Bronchial epithelial cell (primary cell): ENCODE results near the gene PAGR1. TPM values are rescaled to one million over a fixed set of nuclear protein-coding genes. Genes with fewer than 3 reads are reported as not detected.

Experiments
- DNase-seq: peaks from one replicate; pipeline ENCODE4 v3.0.0-alpha.2; 2010; ENCODE audit warnings: low read depth
- FAIRE-seq: peaks from 2 replicates; lab custom pipeline; 2011; peaks lifted over from hg19 to GRCh38; lab: Jason Lieb, UNC
- H3K27me3 ChIP-seq: 2 replicates; pipeline ENCODE4 v1.5.1; 2011; ENCODE audit warnings: low read length; ENCODE audit not compliant: control insufficient read depth, insufficient read depth
- H3K36me3 ChIP-seq: 2 replicates; pipeline ENCODE4 v1.5.1; 2011; ENCODE audit warnings: low read length; ENCODE audit not compliant: control insufficient read depth, insufficient read depth
- H3K4me3 ChIP-seq: 2 replicates; pipeline ENCODE4 v1.5.1; 2011; ENCODE audit warnings: mild to moderate bottlenecking, low read depth, low read length, control low read depth
- total RNA-seq: library from RNA; depleted of rRNA; stranded (reverse); fragments of >200 nt; gene quantifications from 2 replicates; pipeline ENCODE4 v1.2.1, GENCODE V29; 2014
- TF ChIP-seq, protein P1 (sequence below): IDR thresholded peaks from 2 replicates; pipeline ENCODE4 v1.5.1; 2011; ENCODE audit warnings: mild to moderate bottlenecking, moderate library complexity, low read length, control low read depth, inconsistent platforms; ENCODE audit not compliant: insufficient read depth, severe bottlenecking

Gene PAGR1
- total RNA-seq, 1 donor from 2014 or later = 24.7 TPM

DNA sequence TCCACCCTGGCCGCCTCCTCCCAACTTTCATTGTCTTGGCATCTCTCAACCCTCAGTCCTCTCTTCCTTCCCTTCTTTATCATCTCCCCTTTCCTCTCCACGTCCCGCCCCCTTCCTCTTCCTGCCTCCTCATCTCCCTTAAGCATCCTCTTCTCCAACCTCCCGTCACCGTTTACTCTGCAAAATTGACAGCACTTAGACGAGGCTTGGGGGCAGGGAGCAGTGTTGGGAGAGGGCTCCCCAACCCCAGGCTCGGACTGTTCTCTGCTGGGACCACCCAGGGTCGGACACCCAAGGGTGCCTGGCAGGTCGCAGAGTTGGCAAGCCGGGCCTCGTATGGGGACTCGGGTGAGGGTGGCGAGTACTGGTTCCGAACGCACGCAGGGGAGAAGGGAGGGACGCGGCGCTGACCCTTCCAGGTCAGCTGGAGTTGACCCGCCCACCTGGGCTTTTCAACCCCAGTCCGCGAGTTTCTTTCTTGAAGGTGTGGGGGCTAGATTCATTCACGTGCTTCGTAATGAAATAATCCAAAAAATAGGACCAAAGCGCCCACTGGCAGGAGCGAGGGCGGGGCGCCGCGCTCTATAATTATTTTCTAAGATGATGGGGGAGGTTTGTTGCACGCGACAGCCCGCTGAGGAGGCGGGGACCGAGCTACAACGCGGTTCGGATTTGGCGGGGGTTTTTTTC, 775 bp upstream of the PAGR1 start:
- no peak for DNase-seq

DNA sequence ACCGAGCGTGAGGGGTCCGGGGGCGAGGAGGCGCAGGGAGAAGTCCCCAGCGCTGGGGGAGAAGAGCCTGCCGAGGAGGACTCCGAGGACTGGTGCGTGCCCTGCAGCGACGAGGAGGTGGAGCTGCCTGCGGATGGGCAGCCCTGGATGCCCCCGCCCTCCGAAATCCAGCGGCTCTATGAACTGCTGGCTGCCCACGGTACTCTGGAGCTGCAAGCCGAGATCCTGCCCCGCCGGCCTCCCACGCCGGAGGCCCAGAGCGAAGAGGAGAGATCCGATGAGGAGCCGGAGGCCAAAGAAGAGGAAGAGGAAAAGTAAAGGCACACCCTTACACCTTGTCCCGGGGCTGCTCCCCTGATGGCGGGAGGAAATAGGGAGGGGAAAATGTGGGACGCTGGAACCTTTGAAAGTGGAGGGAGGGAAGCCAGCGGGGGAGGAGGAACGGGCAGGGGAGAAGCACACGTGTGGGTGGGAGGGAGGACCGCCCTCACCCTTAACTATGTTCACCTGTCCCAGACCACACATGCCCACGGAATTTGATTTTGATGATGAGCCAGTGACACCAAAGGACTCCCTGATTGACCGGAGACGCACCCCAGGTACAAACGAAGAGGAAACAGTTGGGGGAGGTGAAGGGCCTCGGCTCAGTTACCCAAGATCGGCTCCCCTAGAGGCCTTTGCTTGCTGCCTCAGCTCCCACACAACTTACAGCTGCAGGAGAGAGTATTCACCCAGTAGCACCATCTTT, 916 bp downstream of the PAGR1 start:
- DNase-seq = peak; percentile 35
- no peak for FAIRE-seq

More for the DNA sequence above, 775 bp upstream of the PAGR1 start:
- TF ChIP-seq, protein P1, sequence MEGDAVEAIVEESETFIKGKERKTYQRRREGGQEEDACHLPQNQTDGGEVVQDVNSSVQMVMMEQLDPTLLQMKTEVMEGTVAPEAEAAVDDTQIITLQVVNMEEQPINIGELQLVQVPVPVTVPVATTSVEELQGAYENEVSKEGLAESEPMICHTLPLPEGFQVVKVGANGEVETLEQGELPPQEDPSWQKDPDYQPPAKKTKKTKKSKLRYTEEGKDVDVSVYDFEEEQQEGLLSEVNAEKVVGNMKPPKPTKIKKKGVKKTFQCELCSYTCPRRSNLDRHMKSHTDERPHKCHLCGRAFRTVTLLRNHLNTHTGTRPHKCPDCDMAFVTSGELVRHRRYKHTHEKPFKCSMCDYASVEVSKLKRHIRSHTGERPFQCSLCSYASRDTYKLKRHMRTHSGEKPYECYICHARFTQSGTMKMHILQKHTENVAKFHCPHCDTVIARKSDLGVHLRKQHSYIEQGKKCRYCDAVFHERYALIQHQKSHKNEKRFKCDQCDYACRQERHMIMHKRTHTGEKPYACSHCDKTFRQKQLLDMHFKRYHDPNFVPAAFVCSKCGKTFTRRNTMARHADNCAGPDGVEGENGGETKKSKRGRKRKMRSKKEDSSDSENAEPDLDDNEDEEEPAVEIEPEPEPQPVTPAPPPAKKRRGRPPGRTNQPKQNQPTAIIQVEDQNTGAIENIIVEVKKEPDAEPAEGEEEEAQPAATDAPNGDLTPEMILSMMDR = no peak
- Histone ChIP-seq H3K36me3 (peaks cover 6% of the 10 kb centered on the region), H3K27me3 (no peaks in the 10 kb centered on the region), H3K4me3 (peak overlapping the region; percentile 89)
- no peak for FAIRE-seq

DNA sequence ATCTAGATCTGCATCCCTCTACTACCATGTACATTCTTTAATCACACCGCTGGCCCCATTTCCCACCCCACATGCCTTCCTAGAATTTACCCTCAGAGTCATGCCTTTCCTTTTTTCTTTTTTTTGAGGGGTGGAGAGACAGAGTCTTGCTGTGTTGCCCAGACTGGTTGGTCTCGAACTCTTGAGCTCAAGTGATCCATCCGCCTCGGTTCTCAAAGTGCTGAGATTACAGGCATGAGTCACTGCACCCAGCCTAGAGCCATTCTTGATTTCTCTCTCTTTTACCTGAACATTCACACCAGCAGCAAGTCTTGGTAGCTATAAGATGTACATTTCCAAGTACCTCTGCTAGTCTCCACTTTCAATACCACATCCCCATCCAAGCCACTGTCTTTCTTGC, 2.1 kb downstream of the PAGR1 start:
- H3K4me3 ChIP-seq = no peak overlapping the region

More for the DNA sequence above, 916 bp downstream of the PAGR1 start:
- TF ChIP-seq, protein P1 = no peak
- H3K36me3 ChIP-seq = peaks cover 3% of the 10 kb centered on the region
- no peaks in the 10 kb centered on the region for H3K27me3 ChIP-seq
- peak overlapping the region; percentile 89 for H3K4me3 ChIP-seq

DNA sequence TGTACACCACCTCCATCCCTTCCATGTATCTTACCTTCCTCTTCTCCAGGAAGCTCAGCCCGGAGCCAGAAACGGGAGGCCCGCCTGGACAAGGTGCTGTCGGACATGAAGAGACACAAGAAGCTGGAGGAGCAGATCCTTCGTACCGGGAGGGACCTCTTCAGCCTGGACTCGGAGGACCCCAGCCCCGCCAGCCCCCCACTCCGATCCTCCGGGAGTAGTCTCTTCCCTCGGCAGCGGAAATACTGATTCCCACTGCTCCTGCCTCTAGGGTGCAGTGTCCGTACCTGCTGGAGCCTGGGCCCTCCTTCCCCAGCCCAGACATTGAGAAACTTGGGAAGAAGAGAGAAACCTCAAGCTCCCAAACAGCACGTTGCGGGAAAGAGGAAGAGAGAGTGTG, 3.6 kb downstream of the PAGR1 start:
- TF ChIP-seq, protein P1 = peak; percentile 30
- peaks cover 5% of the 10 kb centered on the region for H3K36me3 ChIP-seq
- FAIRE-seq (no peak), DNase-seq (no peak)
- H3K4me3 ChIP-seq = no peak overlapping the region
- no peaks in the 10 kb centered on the region for H3K27me3 ChIP-seq

More for the DNA sequence above, 2.1 kb downstream of the PAGR1 start:
- H3K36me3 ChIP-seq = peaks cover 5% of the 10 kb centered on the region
- no peak for DNase-seq
- FAIRE-seq = no peak
- no peaks in the 10 kb centered on the region for H3K27me3 ChIP-seq
- TF ChIP-seq, protein P1 = no peak

DNA sequence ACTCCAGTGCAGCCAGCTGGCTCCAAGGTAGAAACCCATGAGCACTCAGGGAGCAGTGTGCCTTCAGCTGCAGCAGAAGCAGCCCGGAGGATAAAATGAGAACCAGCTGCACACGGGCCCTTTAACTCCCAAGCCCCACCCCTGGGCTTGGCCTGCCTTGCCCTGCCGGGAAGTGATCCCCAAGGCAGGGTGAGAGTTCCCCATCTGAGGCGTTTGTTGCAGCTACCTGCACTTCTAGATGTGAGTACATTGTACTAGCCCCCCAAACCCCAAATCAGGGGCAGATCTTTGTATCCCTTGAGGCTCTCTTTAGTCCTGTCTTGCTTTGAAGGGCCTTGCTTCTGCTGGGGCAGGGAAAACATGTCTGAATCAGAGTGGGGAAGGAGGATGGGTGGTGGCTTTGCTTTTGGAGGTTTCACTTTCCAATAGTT, 4.3 kb downstream of the PAGR1 start, which contains the start of gene MVP:
Gene MVP (plus strand): TSS at position 192 of the 431 bp plus-strand sequence. CDS start 10,088 bp downstream, outside the sequence.
- Histone ChIP-seq H3K27me3 (no peaks in the 10 kb centered on the region), H3K36me3 (peaks cover 5% of the 10 kb centered on the region), H3K4me3 (peak within 1 kb of the TSS; percentile 51)
- TF ChIP-seq, protein P1 = no peak
- DNase-seq (peak; percentile 59), FAIRE-seq (no peak)
